DMS79 (cell line): ENCODE results near the gene NUDT7.

ENCODE experiments used
- DNase-seq: peaks from one replicate; lab custom pipeline; 2025; lab: John Stamatoyannopoulos, UW

NUDT7 gene

GRCh38 chr16:77722309-77723107 is at the start of gene NUDT7:
Gene NUDT7 (plus strand): TSS chr16:77722514. CDS start chr16:77722583, 69 bp downstream.
- DNase-seq: peak; percentile 71

- DNase-seq: no peak
Measured at GRCh38 chr16:77674888-77675287, 47.4 kb upstream of the NUDT7 start.

GRCh38 chr16:77675464-77676324 is 46.6 kb upstream of the NUDT7 start:
- peak; percentile 18 for DNase-seq

GRCh38 chr16:77677129-77677528 is 45.2 kb upstream of the NUDT7 start:
- DNase-seq: no peak

GRCh38 chr16:77679391-77679790 is 42.9 kb upstream of the NUDT7 start:
- no peak for DNase-seq

- DNase-seq: no peak
Measured at GRCh38 chr16:77679901-77680300, 42.4 kb upstream of the NUDT7 start.

GRCh38 chr16:77680496-77680895 is 41.8 kb upstream of the NUDT7 start:
- no peak for DNase-seq

GRCh38 chr16:77682586-77682985 is 39.7 kb upstream of the NUDT7 start:
- DNase-seq: no peak

- DNase-seq: no peak
Measured at GRCh38 chr16:77683397-77684180, 38.7 kb upstream of the NUDT7 start.

GRCh38 chr16:77684181-77684526 is 38.2 kb upstream of the NUDT7 start:
- peak; percentile 49 for DNase-seq

GRCh38 chr16:77686385-77686784 is 35.9 kb upstream of the NUDT7 start:
- no peak for DNase-seq

- no peak for DNase-seq
Measured at GRCh38 chr16:77689971-77690370, 32.3 kb upstream of the NUDT7 start.

GRCh38 chr16:77690416-77690815 is 31.9 kb upstream of the NUDT7 start:
- DNase-seq: no peak

- no peak for DNase-seq
Measured at GRCh38 chr16:77692612-77693011, 29.7 kb upstream of the NUDT7 start.

GRCh38 chr16:77696149-77696548 is 26.2 kb upstream of the NUDT7 start:
- no peak for DNase-seq

GRCh38 chr16:77700846-77701245 is 21.5 kb upstream of the NUDT7 start:
- no peak for DNase-seq

- DNase-seq: no peak
Measured at GRCh38 chr16:77705351-77705750, 17.0 kb upstream of the NUDT7 start.

- DNase-seq: no peak
Measured at GRCh38 chr16:77711179-77711578, 11.1 kb upstream of the NUDT7 start.

- DNase-seq: no peak
Measured at GRCh38 chr16:77711775-77712174, 10.5 kb upstream of the NUDT7 start.

GRCh38 chr16:77715145-77715544 is 7.2 kb upstream of the NUDT7 start:
- no peak for DNase-seq

GRCh38 chr16:77721752-77722308 is 484 bp upstream of the NUDT7 start:
- DNase-seq: no peak

- DNase-seq: no peak
Measured at GRCh38 chr16:77723108-77723514, 797 bp downstream of the NUDT7 start.
